Measurements from ENCODE around the gene CREB3L4.

DNA sequence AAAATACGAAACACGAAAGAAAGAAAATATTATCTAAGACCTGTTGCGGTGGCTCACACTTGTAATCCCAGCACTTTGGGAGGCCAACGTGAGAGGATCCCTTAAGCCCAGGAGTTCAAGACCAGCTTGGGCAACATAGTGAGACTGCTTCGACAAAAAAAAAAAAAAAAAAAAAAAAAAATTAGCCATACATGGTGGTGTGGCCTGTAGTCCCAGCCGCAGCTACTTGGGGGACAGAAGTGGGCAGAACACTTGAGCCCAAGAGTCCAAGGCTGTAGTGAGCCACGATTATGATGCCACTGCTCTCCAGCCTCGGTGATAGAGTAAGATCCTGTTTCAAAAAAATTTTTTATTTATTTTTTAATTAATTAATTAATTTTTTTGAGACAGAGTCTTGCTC is 19.9 kb downstream of the CREB3L4 start:
- TF ChIP-seq POLR2A (IDR thresholded peaks at IDR 0.05; ENCODE audit: low read length) = no peak
- TF ChIP-seq GATA1 (IDR thresholded peaks at IDR 0.05; ENCODE audit: low read depth, low read length) = no peak

Data from erythroblast (primary cell).